GM21619 (cell line): ENCODE measurements around the gene STARD10.

ENCODE experiments used
- ATAC-seq: cut with Tn5 transposase; IDR thresholded peaks from one replicate; pipeline ENCODE4 v1.9.1; 2021; ENCODE audit not compliant: unreplicated experiment

The STARD10 gene

DNA sequence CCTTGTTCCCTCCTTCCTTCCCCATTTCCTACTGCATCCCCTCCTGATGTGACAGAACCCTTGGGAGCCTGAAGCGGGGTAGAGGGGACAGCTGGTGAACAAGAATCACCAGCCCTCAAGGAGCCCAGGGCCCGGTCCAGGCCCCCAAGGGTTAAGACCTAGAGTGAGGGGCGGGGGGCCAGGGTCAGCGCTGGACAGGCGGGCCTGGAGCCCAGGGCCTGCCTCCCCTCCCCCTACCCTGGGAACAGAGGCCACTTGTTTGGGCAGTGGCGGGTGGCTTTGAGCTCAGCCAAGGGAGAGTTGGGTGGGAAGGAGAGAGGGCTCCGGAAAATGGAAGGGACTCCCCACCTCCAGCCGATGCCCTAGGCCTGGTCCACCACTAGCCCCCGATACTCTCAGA lies 43.8 kb downstream of the STARD10 start:
- ATAC-seq = no peak

DNA sequence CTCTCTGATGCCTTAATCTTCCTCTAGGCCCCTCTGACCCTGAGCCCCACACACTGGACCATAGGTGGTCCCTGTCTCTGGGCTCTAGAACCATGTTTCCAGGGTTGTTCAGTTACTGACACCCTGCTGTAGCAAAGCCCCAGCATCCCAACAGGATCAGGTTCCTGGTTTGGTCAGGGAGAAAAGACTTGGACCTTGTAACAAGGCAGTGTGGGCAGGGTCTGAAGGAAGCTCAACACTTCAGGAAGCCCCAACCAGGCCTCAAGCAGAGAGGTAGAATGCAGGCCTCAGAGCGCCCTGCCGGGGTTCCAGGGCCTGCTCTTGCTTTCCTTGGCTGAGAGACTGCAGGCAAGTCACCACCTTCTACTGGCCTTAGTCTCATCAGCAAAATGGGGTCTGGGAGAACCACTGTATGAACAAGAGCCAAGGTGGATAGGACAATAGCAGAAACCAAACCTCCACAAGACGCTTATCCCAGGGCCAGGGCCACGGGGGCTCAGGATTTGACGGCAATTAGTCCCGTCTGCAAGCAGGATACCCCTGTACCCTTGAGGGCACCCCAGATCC lies 46.5 kb downstream of the STARD10 start:
- no peak for ATAC-seq

DNA sequence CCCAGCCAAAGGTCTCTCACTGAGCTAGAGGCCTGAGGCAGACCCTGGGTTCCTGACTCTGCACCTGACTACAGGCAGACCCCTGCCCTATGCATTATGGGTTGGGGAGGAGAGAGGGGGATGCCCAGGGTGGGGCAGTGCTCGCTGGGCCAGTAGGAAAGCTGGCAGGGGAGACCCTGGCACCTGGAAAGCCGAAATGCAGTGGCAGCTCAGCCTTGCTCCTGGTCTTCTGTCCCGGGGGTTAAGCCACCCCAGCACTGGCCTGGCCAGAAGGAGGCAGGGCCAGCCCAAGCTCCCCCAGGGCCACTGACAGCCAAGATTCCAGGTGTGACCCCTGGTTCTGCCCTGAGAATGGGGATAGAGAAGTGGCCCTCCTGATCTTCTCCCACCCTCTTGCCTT lies 47.0 kb downstream of the STARD10 start:
- no peak for ATAC-seq

DNA sequence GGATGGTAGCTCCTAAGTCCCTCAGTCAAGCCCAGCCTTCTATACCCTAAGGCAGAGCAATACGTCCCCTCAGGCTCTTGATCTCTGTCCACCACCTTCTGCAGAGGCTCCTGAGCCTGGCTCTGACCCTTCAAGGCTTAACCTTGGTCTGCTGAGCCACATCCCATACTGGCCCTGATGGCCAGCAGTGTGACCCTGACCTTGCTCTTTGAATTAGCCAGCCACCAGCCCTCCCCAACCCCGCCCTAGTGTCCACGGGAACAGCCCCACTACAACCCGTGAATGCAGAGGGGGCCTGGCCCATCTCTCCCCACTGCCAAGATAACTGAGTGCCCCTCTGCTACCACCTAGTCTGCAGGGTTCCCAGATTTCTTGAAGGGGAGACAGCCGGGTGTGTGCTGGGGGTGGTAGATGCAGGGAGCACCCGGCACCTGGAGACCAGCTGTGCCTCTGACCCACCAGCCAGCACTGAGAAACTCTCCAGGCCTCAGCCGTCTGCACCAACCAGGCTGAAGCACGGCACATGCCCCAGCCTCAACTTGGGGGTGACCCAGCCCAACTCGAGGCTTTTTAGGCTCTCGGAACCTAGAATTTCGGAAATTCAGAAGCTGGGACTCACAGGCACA lies 47.8 kb downstream of the STARD10 start:
- no peak for ATAC-seq

DNA sequence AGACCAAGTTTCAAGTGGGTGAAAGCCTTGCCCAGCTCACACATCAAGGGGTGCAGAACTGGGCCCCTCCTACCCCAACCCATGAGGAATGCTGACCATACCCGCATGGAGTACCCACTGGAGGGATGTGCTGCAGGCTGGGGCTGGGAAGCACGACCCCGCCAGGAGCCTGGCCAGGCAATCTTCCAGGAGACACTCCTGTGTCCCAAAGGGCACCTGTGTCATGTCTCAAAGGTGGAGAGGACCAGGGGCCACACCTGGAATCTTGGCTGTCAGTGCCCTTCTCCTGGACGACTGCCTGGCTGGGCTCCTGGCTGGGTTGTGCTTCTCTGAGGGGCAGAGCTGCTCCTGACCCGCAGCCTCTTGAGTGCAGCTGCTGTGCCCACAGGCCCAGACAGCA lies 48.3 kb downstream of the STARD10 start:
- ATAC-seq = no peak

DNA sequence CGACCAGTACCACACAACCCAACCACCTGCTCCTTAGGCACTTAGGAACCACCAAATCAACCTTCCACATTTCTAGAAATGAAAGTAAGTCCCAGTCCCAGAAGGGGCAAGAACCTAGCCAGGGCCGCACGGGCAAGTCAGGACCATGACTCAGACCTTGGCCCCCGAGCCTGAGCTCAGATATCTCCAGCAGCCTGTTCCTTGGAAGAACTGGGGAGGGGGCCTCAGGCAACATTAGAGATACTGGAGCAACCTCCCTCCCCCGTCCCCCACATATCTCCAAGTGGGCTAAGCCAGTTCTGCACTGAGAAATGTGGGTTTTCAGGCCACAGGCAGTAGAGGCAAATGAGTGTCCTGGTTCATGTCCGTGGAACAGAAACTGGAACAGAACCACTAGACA lies 49.4 kb downstream of the STARD10 start:
- no peak for ATAC-seq

DNA sequence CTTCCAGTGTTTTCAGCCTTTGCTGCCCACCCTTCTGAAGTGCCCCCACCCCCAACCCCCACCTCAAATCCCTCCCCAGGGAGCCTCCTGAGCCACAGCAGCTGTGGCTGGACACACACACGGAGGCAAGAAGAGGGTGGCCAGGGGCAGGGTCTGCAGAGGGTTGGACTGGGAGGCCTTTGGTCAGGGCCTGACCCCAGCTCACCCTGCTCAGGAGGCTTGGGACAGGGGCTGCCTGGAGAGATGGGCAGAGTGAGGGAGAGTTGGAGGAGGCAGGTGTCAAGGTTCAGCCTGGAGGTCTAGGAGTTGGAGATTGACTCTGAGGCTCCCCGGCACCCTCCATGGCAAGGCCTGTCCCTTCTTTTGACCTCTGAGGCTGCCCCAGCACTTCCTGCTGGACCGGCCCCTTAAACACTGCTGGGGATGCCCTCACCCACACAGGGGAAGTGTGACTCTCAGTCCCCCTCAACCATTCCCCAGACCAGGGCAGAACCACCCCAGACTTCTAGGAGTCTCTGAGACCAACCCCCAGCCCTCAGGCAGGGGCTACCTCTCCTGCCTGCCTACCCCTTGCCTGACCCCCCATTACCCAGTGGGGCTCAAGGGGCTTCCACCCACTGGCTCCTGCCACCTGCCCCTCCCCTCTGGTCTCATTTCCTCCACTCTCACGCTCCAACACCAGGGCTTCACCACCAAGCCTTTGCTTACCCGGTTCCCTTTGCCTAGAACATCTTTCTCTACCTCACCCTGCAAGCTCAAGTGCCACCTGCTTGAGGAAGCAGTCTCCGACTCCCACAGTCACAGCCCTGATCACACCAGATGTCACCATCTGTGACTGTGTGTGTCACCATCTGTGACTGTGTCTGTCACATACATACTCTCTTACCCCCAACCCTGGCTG lies 50.3 kb downstream of the STARD10 start:
- ATAC-seq = peak; percentile 54

DNA sequence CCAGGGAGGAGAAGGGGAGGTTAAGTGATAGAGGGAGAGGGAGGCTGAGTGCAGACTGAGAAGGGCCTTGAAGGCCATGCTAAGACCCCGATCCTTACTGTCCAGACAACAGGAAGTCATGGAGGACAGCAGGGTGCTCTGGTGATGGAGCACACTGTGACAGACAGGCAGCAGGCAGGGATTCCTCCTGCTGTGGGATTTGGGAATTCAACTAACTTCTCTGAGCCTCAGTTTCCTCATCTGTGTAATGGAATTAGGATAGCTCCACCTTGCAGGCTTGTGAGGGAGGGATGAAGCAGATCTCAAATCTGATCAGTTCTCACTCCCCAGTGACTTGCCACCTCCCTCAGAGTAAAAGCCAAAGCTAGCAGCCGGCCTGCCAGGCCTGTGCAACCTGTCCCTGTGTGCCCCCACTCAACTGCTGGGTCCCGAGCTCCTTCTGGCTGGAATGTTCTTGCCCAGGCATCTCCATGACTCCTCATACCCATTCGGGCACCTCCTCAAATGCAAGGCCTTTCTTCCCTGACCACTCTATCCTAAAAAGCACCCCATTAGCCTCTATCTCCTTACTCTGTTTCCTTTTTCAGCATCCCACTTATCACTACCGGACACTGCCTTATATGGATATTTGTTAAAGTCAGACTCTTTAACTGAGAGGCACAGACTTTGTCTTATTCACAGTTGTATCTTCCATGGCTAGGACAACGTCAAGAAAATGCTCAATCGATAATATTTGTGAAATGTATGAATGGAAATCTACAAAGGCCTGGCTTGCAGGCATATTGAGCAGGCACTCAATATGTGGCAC lies 51.1 kb downstream of the STARD10 start:
- ATAC-seq = no peak

DNA sequence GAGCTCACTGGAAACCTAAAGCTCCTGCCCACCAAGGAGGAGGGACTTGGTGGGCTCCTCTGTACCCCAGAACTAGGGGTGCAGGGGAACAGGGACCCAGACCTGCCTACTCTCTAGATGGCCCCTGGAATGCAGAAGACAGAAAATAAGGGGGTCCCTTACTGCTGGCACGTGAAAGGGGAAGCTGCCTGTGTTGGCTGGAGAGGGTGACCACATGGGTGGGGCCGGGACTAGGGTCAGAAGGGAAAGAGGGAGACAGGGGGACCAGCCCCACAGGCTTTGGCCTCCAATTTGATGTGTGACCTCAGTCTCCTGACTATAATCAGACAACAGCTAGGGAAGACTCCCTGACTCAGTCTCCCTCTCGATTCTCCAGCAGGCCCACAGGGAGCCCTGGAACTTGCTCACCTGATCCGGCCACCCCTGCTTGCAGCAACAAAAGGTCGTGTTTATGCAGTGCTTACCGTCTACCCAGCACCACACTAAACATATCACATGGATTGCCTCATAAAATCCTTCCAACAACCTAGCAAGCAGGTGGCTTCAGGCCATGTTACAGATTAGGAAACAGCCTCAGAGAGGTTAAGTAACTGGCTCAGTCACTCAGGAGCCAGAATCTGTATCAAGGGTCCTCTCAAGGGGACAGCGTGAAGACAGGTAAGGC lies 51.9 kb downstream of the STARD10 start:
- no peak for ATAC-seq

DNA sequence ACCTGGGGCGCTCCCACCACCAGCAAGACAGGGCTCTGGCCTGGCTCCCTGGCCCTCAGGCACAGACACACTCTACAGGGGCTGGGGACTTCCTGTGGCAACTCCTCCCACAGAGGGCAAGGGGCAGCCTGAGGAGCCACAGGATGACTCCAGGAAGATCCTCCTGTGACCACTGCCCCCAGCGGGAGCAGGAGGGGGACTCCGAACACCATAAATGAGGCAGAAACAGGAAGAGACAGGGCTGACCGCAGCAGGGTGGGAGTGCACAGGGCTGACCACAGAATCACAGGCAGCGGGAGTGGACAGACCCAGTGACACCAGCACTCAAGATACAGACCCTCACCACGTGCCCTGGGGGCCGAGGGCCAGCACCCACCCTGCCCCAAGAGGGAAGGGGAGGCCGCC lies 52.4 kb downstream of the STARD10 start:
- ATAC-seq = no peak

DNA sequence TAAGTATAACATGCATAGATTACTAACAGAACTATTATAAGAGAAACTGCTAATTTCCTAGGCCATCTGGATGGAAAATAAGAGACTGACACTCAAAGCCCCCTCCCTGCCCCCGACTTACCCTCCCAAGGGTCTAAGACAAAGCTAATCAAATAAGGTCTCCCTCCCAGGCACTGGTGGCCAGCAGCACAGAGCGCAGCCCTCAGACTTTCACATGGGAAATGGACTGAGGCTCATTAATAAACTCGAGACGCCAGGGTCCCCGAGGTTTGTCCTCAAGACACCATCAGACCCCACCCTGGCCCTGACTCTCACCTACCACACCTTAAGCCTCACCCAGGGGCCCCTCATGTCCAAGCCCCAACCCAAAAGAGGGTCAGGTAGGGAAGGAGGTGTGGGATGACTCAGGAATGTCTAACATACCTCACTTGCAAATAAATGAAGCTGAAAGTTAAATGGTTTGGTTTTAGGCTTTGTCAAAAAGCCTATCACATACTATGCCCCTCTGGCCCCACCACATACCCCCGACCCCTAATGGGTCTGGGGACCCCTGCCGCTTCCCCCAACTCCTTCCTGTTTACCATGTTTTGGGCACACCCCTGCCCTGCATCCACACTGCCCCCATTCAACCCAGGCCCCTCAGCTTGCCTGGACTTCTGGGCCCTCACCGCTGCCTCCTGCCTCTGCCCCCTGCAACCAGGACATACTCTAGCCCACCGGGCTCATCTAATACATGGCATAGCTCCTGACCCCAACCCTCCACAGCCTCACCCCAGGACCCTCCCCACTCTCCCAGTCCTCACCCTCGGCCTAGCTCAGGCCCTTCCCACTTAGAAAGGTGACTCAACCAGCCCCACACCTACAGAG lies 53.1 kb downstream of the STARD10 start:
- no peak for ATAC-seq

DNA sequence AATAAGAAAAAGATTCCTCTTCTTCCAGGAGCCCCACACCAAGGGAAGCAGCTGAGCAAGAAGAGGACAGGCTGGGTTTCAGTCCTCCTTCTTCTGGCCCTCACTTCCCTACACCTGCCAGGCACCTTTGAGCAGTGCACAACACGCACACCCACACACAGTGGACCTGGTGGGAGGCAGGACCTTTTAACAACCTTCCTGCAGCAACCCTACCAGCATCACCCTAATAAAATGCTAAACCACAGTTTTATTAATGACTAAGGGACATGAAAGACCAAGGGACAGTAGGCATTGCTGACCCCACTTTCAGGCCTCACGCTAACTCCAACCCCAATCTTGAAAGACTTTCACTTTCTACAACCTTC lies 53.8 kb downstream of the STARD10 start:
- ATAC-seq = no peak

DNA sequence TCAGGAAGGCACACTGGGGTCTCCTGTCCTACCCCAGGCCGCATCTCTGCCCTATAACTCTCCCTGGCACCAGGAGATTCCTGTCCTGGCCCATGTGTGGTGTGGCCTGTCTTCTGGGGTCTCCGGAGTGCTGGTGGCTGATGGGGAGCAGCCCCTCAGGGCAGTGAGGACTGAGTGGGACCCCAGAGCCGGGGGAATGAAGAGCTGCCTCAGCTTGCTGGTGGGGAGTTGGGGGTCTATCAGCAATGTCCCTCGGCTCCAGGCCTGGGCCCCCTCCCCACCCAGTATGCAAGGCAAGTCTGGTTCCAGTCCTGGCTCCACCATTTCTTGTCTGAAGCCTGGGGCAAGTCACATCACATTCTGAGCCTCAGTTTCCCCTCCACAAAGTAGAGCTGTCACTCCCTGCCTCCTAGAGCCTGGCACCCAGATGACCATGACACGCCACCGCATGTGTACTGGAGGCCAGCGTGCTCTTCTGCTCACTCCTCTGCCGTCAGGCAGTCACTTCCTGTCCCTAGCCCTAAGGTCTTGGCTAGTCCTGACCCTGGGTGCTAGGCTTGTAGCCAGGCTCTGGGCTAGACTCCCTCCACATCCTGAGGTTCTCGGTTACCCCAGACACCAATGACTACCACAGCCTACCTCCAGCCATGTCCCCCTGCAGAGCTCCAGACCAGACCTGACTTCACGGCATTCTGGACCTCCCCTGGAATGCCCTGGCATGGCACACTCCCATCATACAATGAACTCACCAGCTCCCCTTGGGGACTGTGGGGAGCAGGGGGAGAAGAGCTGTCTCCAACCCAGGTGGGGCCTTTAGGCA lies 54.4 kb downstream of the STARD10 start:
- ATAC-seq = no peak

DNA sequence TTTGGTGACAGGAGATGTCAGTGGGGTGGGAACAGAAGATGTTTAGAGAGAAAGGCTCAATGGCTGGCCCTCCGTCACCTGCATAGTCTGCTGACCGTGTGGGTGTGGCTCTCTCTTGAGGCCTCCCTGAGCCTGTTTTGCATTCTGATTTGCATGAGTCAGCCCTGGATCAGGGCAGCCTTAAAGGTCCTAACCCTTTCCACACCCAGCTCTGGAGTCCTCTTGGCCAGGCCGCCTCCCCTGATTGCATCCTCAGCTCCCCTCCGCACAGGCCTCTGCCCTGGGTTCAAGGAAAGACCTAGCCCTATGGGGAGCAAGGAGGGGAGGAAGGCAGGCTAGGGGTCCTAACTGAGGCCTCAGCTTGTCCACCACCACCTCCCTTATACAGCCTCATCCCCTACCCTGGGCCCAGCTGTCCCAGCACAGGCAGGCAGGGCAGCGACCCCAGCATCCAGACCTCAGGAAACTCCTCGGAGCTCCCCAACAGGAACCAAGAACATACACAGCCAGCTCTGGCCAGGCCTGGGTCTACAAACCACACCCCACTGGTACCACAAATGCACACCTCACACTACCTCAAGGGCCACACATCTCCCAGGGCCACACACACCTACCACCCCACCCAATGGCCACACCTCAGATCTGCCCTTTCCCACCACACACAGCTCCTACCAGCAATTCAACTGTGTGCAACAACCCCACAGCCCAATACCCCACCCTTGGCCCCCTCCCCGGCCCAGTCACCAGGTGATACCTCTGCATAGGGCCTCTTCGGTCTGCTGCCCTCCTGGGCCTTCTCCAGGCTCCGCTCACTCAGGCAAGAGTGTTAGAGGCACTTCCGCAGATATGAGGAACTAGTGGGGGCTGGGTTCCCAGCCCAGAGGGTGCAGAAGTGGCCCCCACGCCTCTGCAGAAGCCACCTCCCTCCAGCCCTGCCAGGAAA lies 55.4 kb downstream of the STARD10 start:
- peak; percentile 48 for ATAC-seq

DNA sequence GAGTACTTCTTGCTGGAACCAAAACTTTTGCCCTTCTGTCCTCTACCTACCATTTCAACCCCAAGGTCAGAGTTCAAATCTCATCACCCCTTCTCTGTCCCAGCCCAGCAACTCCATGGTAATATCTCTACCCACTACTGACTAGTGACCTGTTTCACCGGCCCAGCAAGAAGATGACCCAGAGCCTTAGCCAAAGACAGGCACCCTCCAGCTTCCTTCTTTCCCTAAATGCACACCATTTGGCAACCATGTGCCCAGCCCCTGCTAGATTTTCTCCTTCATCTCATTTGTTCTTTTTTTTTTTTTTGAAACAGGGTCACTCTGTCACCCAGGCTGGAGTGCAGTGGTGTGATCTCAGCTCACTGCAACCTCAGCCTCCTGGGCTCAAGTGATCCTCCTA lies 56.5 kb downstream of the STARD10 start:
- ATAC-seq = no peak

DNA sequence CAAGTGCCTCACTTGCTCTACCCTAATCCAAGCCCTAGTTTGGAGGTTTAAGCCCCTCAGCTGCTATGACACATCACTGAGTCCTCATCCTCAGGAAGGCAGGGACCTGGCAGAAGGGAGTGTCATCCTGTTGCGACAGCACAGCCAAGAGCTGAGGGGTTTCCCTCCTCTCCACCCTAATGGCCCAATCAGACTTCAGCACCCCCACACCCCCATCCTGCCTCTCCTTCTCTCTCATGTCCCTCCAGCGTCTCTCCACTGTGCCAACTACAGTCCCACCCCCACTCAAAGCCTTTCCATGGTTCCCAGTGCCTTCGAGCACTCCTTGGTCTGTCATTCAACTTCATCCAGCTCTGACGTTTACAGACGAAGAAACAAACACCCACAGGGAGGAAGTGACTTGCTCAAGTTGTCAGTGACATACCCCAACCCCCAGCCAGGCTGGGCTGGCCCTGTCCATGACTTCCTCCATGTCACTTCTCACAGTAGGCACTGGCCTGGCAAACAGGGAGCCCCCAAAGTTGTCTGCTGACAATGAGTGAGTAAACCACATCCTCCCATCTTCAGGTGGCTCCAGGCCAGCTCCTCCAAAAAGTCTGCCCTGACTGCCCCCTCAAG lies 57.3 kb downstream of the STARD10 start:
- no peak for ATAC-seq

DNA sequence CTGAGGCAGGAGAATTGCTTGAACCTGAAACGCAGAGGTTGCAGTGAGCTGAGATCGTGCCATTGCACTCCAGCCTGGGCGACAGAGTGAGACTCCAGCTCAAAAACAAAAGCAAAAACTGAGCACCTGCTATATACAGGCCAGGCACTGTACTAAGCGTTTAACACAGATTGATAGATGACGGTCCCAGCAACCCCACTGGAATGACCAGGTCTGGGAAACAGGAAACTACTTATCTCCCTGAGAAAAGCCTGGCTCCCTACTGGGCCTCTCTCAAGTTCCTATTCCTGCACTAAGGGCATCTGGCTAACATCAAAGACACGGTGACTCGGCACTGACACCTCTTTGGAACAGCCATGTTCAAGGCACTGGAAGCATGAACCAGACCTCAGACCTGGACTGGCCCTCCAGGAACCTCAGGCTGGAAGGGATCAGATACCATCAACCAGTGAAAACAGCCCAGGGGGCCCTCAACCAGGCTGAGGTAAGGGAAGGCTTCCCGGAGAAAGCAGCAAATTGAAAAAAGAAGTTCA lies 58.3 kb downstream of the STARD10 start:
- no peak for ATAC-seq
